Fibroblast of upper back skin (primary cell): ENCODE results near the gene NPHS1.

ENCODE experiments used
- DNase-seq: peaks from one replicate; pipeline ENCODE4 v3.0.0-alpha.2; 2013

NPHS1 gene

GRCh38 chr19:35872180-35872579, 19.9 kb upstream of the NPHS1 start:
- DNase-seq = no peak

DNA sequence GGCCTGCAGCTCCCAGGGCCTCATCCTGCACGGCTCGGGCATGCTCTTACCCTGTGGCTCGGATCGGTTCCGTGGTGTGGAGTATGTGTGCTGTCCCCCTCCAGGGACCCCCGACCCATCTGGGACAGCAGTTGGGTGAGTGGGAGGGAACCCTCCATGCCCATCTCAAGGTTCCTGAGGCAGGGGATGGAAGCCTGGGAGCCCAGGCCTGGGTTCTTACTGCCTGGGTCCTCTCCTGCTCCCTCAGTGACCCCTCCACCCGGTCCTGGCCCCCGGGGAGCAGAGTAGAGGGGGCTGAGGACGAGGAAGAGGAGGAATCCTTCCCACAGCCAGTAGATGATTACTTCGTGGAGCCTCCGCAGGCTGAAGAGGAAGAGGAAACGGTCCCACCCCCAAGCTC, 19.3 kb upstream of the NPHS1 start:
- DNase-seq = no peak

DNA sequence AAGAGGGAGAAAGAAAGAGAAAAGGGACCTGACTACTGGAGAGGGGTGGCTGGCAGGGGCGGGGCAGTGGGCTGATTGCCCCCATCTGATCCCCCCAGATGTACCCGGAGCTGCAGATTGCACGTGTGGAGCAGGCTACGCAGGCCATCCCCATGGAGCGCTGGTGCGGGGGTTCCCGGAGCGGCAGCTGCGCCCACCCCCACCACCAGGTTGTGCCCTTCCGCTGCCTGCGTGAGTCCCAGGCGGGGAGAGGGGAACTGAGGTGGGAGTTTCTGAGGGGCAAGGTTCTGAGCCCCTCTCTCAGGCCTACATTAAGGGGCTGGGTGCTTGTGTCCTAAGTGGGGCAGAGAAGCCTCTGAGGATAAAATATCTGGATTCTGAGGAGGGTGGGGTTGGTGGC, 18.5 kb upstream of the NPHS1 start:
- DNase-seq = no peak

DNA sequence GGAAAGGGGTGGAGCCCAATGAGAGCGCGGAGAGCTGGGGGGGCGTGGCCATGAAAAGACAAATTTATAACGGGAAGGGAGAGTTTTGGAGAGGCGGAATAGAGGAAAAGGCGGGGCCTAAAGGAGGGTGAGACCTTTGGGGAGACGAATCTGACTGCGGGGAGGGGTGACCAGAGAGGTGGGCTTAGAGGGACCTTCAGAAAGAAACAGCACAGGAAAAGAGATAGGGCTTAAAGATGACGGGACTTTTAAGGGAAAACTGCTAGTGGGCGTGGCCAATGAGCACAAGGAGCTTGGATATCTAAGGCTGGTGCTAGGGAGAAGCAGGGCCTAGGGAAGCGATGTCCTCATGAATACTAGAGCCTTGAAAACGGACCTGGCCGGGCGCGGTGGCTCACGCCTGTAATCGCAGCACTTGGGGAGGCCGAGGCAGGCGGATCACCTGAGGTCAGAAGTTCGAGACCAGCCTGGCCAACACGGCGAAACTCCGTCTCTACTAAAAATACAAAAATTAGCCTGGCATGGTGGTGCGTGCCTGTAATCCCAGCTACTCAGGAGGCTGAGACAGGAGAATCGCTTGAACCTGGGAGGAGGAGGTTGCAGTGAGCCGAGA, 17.9 kb upstream of the NPHS1 start:
- DNase-seq = peak; percentile 11

- DNase-seq = peak; percentile 52
These were observed 17.2 kb upstream of the NPHS1 start for GRCh38 chr19:35869327-35870123.

GRCh38 chr19:35868823-35869326, 16.6 kb upstream of the NPHS1 start:
- no peak for DNase-seq

GRCh38 chr19:35868172-35868822, 16.0 kb upstream of the NPHS1 start, which contains the start of gene APLP1:
TSS of gene APLP1 (plus strand) at chr19:35868574. CDS start at chr19:35868637, 63 bp downstream.
- peak; percentile 28 for DNase-seq

GRCh38 chr19:35863018-35863417, 10.7 kb upstream of the NPHS1 start:
- no peak for DNase-seq

- DNase-seq = no peak
These were observed 10.2 kb upstream of the NPHS1 start for GRCh38 chr19:35862528-35862927.

DNA sequence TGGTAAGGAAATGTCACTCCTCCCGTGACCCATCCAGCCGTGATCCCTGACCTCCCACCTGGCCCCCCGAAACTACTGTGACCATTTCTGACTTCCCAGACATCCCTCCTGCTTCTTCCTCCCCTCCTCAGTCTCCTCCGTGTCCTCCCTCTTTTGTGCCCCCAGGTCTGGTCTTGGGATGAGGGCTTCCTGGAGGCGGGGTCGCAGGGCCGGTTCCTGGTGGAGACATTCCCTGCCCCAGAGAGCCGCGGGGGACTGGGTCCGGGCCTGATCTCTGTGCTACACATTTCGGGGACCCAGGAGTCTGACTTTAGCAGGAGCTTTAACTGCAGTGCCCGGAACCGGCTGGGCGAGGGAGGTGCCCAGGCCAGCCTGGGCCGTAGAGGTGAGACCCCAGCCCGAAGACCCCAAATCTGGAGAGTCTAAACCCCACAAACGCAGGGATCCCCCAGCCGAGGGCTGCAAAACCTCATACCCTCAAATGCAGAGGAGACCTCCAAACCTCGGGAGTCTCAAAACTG, 9.4 kb upstream of the NPHS1 start:
- DNase-seq = no peak

GRCh38 chr19:35860818-35861639, 8.7 kb upstream of the NPHS1 start:
- DNase-seq = no peak

- no peak for DNase-seq
These were observed 8.1 kb upstream of the NPHS1 start for GRCh38 chr19:35860436-35860817.

GRCh38 chr19:35859414-35859813, 7.1 kb upstream of the NPHS1 start:
- DNase-seq = no peak

DNA sequence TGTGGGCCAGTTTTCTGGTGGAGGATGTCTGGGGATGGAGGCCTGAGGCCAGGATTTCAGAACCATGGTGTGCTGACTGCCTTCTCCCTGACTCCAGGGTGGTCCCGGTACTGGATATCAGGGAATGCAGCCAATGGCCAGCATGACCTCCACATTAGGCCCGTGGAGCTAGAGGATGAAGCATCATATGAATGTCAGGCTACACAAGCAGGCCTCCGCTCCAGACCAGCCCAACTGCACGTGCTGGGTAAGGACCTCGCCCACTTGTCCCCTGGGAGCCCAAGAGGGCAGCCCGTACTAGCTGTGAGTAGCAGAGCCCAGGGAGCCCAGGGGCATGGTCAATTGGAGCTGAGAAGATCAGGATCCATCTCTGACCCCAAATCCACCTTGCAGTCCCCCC, 6.0 kb upstream of the NPHS1 start:
- DNase-seq = no peak

- no peak for DNase-seq
These were observed 4.3 kb upstream of the NPHS1 start, which contains the start of gene KIRREL2 for GRCh38 chr19:35856546-35857149. TSS of gene KIRREL2 (plus strand) at chr19:35856911. CDS start at chr19:35857120, 209 bp downstream.

- no peak for DNase-seq
These were observed 893 bp upstream of the NPHS1 start for GRCh38 chr19:35853038-35853756.

DNA sequence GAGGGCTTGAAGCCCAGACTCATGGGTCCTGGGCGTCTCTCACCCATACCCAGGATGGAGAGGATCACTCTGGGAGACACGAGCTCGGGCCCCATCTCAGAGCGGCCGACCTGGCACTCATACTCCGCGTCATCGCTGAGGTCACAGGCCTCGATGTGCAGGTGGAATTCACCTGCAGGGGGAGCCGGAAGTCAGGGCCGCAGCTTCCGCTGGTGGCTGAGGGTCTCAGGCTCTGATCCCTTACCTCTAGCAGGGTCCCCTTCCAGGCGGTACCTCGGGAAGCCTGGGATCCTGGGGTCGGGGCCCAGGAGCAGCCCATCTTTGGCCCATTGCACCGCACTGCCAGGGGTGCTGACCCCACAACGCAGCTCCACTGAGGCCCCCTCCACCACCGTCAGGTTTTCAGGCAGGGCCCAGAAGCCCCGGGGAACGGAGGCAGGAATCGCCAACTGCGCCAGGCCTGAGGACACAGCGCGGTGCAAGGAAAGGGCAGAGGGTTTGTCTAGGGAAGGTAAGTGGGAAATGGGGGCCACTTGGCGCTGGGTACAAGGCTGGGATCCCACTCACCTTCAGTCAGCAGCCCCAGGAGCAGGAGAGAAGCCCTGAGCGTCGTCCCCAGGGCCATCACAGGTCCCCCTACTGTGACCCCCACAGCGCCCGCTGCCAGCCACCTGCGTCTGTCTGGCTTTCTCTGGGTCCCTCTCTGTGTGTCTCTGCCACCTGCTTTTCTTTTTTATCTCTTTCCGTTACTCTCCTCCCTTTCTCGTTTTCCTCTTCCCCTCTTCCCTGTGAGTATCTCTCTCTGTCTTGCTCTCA, 883 bp downstream of the NPHS1 start:
- no peak for DNase-seq

DNA sequence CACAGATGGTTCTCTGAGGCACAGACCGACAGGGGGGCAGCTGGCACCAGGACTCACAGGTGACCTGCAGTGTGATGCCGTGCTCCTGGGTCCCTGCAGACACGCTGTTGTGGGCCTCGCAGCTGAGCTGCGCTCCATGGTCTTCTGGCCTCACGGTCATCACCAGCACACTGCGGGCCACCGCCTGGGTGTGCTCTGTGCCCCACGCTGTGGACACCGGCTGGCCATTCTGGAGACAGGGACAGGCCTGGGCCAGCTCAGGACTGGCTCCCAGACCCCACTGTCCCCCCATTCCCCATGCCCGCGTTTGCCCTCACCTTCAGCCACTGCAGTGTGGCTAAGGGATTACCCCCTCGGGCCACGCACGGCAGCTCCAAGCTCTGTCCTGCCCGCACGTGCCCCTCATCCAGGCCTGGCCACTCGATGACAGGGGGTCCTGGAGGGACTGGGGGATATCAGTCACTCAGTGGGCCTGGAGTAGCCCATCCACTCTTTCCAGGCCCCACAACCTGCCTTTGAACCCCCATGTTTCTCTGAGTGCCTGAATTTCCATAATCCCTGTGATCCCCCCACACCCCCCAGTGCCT, 3.3 kb downstream of the NPHS1 start:
- no peak for DNase-seq

DNA sequence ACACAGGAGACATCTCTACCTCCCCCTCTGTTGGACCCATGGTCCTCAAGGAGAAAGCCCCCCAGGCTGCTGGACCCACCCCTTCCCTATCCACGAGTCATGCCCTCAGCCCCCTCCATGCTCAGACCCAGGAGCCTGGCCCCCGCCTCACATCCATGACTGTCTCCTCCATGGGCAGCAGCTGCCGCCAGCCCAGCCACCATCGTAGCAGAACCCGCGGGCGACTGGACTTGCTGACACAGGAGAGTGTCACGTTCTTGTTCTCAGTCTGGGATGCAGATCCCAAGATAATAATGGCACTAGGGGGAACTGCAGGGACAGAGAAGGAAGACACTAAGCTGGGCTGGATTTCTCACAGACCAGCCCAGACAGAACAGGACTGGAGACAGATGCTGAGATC, 3.8 kb downstream of the NPHS1 start:
- DNase-seq = no peak

DNA sequence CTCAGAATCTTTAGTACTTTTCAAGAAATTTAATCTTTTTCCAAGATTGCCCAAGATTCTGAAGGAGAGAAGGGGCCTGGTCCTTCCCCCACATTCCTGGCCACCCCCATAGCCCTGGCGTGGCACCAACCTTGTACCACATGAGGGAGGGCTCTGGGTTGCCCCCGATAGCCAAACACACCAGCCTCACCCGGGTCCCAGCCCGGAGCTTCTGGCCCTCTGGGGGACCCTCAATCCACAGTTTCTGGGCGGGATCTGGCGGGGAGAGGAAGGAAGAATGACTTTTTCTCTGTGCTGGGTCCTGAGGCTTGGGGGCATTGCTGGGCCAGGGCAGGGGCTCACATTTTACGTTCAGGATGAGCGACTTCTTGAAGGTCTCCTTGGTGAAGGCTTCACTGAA, 4.4 kb downstream of the NPHS1 start:
- no peak for DNase-seq
